B cell (primary cell): ENCODE measurements around the gene RTN4RL2.

Experiments
- CTCF ChIP-seq: fragments of 200-600 bp; IDR thresholded peaks from one replicate; pipeline ENCODE4 v1.8.0; 2022; ENCODE audit warnings: antibody characterized with exemption, mild to moderate bottlenecking
- EZH2 ChIP-seq: IDR thresholded peaks from 2 replicates; pipeline ENCODE4 v1.6.1; 2012; ENCODE audit warnings: borderline replicate concordance, low read depth, mild to moderate bottlenecking, moderate library complexity, low read length; ENCODE audit not compliant: insufficient read depth, poor library complexity, severe bottlenecking

DNA sequence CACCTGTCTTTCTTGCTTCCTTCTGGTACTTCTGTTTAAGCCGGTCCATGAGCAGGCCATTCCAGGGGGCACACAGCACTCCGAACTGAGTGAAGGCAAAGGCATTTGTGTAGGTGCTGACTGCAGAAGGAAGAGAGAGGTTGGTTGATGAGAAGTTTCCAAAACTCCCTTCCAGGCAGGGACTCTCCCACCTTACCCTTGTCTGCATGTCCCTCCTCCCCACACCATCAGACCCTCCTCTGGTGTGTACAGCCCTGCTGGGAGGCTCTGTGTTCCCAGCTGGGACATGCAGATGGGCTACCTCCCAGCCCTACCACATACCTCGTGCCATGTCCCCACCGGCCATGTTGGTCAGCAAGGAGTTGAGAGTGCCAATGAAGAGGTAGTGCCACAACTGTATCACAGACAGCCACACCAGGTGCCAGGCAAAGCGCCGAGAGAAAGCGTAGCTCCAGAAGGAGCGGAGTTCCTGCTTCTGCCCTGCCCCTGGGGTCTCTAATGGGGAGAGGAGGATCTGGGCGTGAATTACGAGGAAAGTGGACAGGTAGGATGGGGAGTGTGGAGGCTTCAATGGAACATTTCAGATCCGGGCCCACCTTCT lies 45.6 kb upstream of the RTN4RL2 start:
- TF ChIP-seq CTCF (no peak), EZH2 (no peak)
